ENCODE results near the gene DTYMK. TPM values are rescaled to one million over a fixed set of nuclear protein-coding genes. Genes with fewer than 3 reads are reported as not detected.

Gene DTYMK
- total RNA-seq, 1 donor from 2014 or later: 14.9 TPM

GRCh38 chr2:241678784-241679540, 7.7 kb downstream of the DTYMK start:
- Histone ChIP-seq H3K4me1 (no peaks in the 10 kb centered on the region), H3K9me3 (no peaks in the 10 kb centered on the region), H3K27me3 (no peaks in the 10 kb centered on the region), H3K36me3 (peaks cover 30% of the 10 kb centered on the region), H3K27ac (no peak overlapping the region), H3K4me3 (no peak overlapping the region)
- ATAC-seq (no peak), DNase-seq (no peak)
- intact Hi-C loops (cut with DNase I): no loop called here
- no peak for TF ChIP-seq CTCF (IDR thresholded peaks at IDR 0.05)

- Histone ChIP-seq H3K36me3 (peaks cover 30% of the 10 kb centered on the region), H3K4me3 (no peak overlapping the region), H3K4me1 (no peaks in the 10 kb centered on the region), H3K27ac (no peak overlapping the region), H3K27me3 (no peaks in the 10 kb centered on the region), H3K9me3 (no peaks in the 10 kb centered on the region)
- intact Hi-C loops (cut with DNase I): no loop called here
- no peak for ATAC-seq
- no peak for DNase-seq
- no peak for TF ChIP-seq CTCF (IDR thresholded peaks at IDR 0.05)
These were observed 8.3 kb downstream of the DTYMK start for GRCh38 chr2:241678307-241678706.

- no peaks in the 10 kb centered on the region for H3K9me3 ChIP-seq
- H3K27ac ChIP-seq: no peak overlapping the region
- peaks cover 33% of the 10 kb centered on the region for H3K36me3 ChIP-seq
- TF ChIP-seq CTCF (IDR thresholded peaks at IDR 0.05): no peak
- ATAC-seq (no peak), DNase-seq (no peak)
- no peaks in the 10 kb centered on the region for H3K4me1 ChIP-seq
- H3K27me3 ChIP-seq: no peaks in the 10 kb centered on the region
- H3K4me3 ChIP-seq: no peak overlapping the region
- intact Hi-C loops (cut with DNase I): no loop called here
These were observed 9.2 kb downstream of the DTYMK start for GRCh38 chr2:241677392-241677791.

DNA sequence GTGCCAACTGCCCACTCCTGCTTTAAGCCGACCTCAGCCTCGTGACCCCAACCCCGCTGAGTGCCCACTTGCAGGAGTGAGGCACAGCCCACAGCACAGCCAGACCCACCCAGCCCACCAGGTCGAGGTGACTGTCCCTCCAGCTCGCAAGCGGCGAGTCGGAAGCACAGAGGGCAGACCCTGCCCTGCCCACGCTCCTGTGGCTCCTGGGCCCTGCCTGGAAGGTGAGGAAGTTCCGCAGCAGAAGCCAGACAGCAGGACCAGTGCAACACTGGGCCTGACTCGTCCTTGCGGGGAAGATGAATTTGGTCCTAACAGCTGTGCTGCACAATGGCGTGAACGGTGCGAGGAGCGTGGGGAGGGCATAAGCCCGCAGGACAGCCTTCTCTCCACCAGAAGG, 9.9 kb downstream of the DTYMK start:
- Histone ChIP-seq H3K27me3 (no peaks in the 10 kb centered on the region), H3K36me3 (peaks cover 41% of the 10 kb centered on the region), H3K4me3 (no peak overlapping the region), H3K4me1 (no peaks in the 10 kb centered on the region), H3K27ac (no peak overlapping the region), H3K9me3 (no peaks in the 10 kb centered on the region)
- no peak for TF ChIP-seq CTCF (IDR thresholded peaks at IDR 0.05)
- intact Hi-C loops (cut with DNase I): no loop called here
- DNase-seq (no peak), ATAC-seq (no peak)

DNA sequence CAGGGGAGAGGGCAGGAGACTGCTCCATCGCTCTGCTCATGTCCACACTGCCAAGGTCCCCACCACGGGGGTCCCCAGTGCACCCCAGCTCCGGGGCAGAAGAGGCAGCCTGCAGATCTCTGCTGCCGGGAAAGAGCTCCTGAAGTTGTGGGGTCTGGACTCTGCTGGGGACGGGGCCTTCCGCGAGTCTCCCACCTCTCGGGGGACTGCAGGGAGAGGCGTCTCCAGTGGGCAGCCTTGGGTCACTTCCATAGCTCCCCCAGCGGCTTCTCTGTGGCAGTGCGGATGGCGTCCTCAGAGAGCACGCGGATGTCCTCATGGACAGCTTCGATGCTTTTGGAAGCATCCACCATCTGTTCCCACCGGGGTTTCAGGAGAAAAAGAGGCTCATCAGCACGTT, 10.7 kb downstream of the DTYMK start:
- intact Hi-C loops (cut with DNase I): no loop called here

More for the DNA sequence above, 10.7 kb downstream of the DTYMK start:
- Histone ChIP-seq H3K36me3 (peaks cover 49% of the 10 kb centered on the region), H3K4me3 (no peak overlapping the region), H3K27ac (no peak overlapping the region), H3K9me3 (no peaks in the 10 kb centered on the region), H3K27me3 (no peaks in the 10 kb centered on the region), H3K4me1 (no peaks in the 10 kb centered on the region)
- ATAC-seq (no peak), DNase-seq (no peak)
- TF ChIP-seq CTCF (IDR thresholded peaks at IDR 0.05): no peak
